H1 (cell line): ENCODE data around the gene CISTR. TPM values are rescaled to one million over a fixed set of nuclear protein-coding genes. Genes with fewer than 3 reads are reported as not detected.

Source experiments
- CTCF ChIA-PET: fragments of 300-600 bp; sonication (Branson Sonifier 250); formaldehyde crosslinking; loops from one replicate; lab custom pipeline; 2021; ENCODE audit not compliant: partially characterized antibody; lab: Charles Lee
- POLR2A ChIA-PET: fragments of 300-600 bp; sonication (Branson Sonifier 250); formaldehyde crosslinking; loops from one replicate; lab custom pipeline; 2021; ENCODE audit warnings: inconsistent platforms; ENCODE audit not compliant: partially characterized antibody; lab: Charles Lee
- DNase-seq, 2 experiments: peaks; one replicate each; pipeline versions ENCODE4 v3.0.0 to v3.0.0-alpha.2; 2010 to 2022; ENCODE audit warnings: low spot score in 2 of 2, low read depth in 1 of 2, mixed read lengths in 1 of 2
- FAIRE-seq: peaks from 2 replicates; lab custom pipeline; 2011; peaks lifted over from hg19 to GRCh38; lab: Jason Lieb, UNC
- H2AFZ ChIP-seq: 2 replicates; pipeline ENCODE4 v1.8.1; 2012; ENCODE audit warnings: low read length, inconsistent platforms
- H2AK5ac ChIP-seq: 2 replicates; pipeline ENCODE4 v1.6.1; 2013; ENCODE audit warnings: low read depth, low read length
- H2BK120ac ChIP-seq: replicated peaks from 2 replicates; pipeline ENCODE3; 2013; ENCODE audit warnings: low read depth, low read length, inconsistent platforms
- H2BK12ac ChIP-seq: 2 replicates; pipeline ENCODE4 v1.6.1; 2013; ENCODE audit warnings: low read depth, low read length
- H2BK15ac ChIP-seq: 2 replicates; pipeline ENCODE4 v1.6.1; 2013; ENCODE audit warnings: low read length
- H2BK20ac ChIP-seq: 2 replicates; pipeline ENCODE4 v1.6.1; 2013; ENCODE audit warnings: low read length
- H2BK5ac ChIP-seq: 2 replicates; pipeline ENCODE4 v1.6.1; 2013; ENCODE audit warnings: low read depth, low read length
- H3K14ac ChIP-seq: 2 replicates; pipeline ENCODE4 v1.6.1; 2013; ENCODE audit warnings: inconsistent platforms; ENCODE audit not compliant: insufficient read length
- H3K18ac ChIP-seq: 2 replicates; pipeline ENCODE4 v1.6.1; 2013; ENCODE audit warnings: low read length; ENCODE audit errors: extremely low read depth
- H3K23ac ChIP-seq: 2 replicates; pipeline ENCODE4 v1.6.1; 2013; ENCODE audit warnings: inconsistent platforms; ENCODE audit not compliant: insufficient read length
- H3K23me2 ChIP-seq: 2 replicates; pipeline ENCODE4 v1.6.1; 2013; ENCODE audit warnings: low read depth, low read length
- H3K27ac ChIP-seq: 2 replicates; pipeline ENCODE4 v1.6.1; 2011; ENCODE audit warnings: low read depth, low read length, inconsistent platforms
- H3K27me3 ChIP-seq, 4 experiments: replicated peaks in 1 of 4; 1 replicate in 1 of 4; 2 replicates in 3 of 4; pipeline versions ENCODE4 v1.6.1 to v1.8.1; 2011 to 2013; ENCODE audit warnings: low read length in 3 of 4, mild to moderate bottlenecking in 3 of 4, inconsistent platforms in 2 of 4, mixed read lengths in 2 of 4, moderate library complexity in 1 of 4; ENCODE audit not compliant: control insufficient read depth in 3 of 4, insufficient read depth in 3 of 4; ENCODE audit errors: extremely low read depth in 1 of 4
- H3K36me3 ChIP-seq, 4 experiments: 2 replicates each; pipeline versions ENCODE4 v1.6.1 to v1.8.1; 2011 to 2013; ENCODE audit warnings: mild to moderate bottlenecking in 4 of 4, low read length in 3 of 4, moderate library complexity in 2 of 4, control low read depth in 1 of 4, inconsistent platforms in 1 of 4; ENCODE audit not compliant: insufficient read depth in 4 of 4, control insufficient read depth in 2 of 4
- H3K4ac ChIP-seq: replicated peaks from 2 replicates; pipeline ENCODE3; 2013; ENCODE audit warnings: low read length, low read depth, mixed read lengths, inconsistent platforms; ENCODE audit not compliant: insufficient read length
- H3K4me1 ChIP-seq, 4 experiments: replicated peaks in 1 of 4; 1 replicate in 1 of 4; 2 replicates in 3 of 4; pipeline versions ENCODE4 v1.6.1 to v1.8.1; 2011 to 2013; ENCODE audit warnings: low read length in 3 of 4, inconsistent platforms in 2 of 4, mixed read lengths in 1 of 4; ENCODE audit not compliant: insufficient read depth in 4 of 4, control insufficient read depth in 3 of 4
- H3K4me2 ChIP-seq, 2 experiments: 2 replicates each; pipeline versions ENCODE4 v1.6.1 to v1.8.1; 2011 to 2013; ENCODE audit warnings: low read depth in 2 of 2, low read length in 2 of 2, control low read depth in 1 of 2, inconsistent platforms in 1 of 2, mild to moderate bottlenecking in 1 of 2; ENCODE audit not compliant: insufficient read depth in 1 of 2
- H3K4me3 ChIP-seq, 4 experiments: fragments of 200-600, 300-600 bp in 1 of 4; sonication (generic), shearing (Covaris generic), sonication (Bioruptor Twin) in 1 of 4; 2 replicates each; pipeline versions ENCODE4 v1.5.1 to v1.8.1; 2011 to 2016; ENCODE audit warnings: low read length in 4 of 4, low read depth in 3 of 4, control low read depth in 2 of 4, inconsistent platforms in 2 of 4, mild to moderate bottlenecking in 2 of 4, mixed read lengths in 1 of 4, moderate library complexity in 1 of 4; ENCODE audit not compliant: insufficient read depth in 2 of 4; ENCODE audit errors: extremely low read depth in 1 of 4
- H3K56ac ChIP-seq: replicated peaks from 2 replicates; pipeline ENCODE3; 2013; ENCODE audit warnings: low read depth, mild to moderate bottlenecking, mixed read lengths, low read length, inconsistent platforms; ENCODE audit not compliant: insufficient read length
- H3K79me1 ChIP-seq: 2 replicates; pipeline ENCODE4 v1.6.1; 2013; ENCODE audit warnings: low read depth, low read length, control low read depth
- H3K79me2 ChIP-seq, 2 experiments: 2 replicates each; pipeline versions ENCODE4 v1.6.1 to v1.8.1; 2012 to 2013; ENCODE audit warnings: low read length in 2 of 2, mild to moderate bottlenecking in 2 of 2, inconsistent platforms in 1 of 2; ENCODE audit not compliant: insufficient read depth in 2 of 2, control insufficient read depth in 1 of 2
- H3K9ac ChIP-seq, 4 experiments: replicated peaks in 1 of 4; 1 replicate in 1 of 4; 2 replicates in 3 of 4; pipeline versions ENCODE4 v1.6.1 to v1.8.1; 2011 to 2013; ENCODE audit warnings: low read depth in 3 of 4, low read length in 3 of 4, control low read depth in 2 of 4, mild to moderate bottlenecking in 2 of 4, moderate library complexity in 2 of 4, inconsistent platforms in 1 of 4; ENCODE audit errors: extremely low read depth in 1 of 4
- H3K9me3 ChIP-seq, 2 experiments: 2 replicates each; pipeline versions ENCODE4 v1.6.1 to v1.8.1; 2012 to 2013; ENCODE audit warnings: mild to moderate bottlenecking in 2 of 2, moderate library complexity in 2 of 2, control low read depth in 1 of 2, inconsistent platforms in 1 of 2, low read depth in 1 of 2, low read length in 1 of 2, mixed read lengths in 1 of 2; ENCODE audit not compliant: insufficient read depth in 2 of 2
- H4K20me1 ChIP-seq, 2 experiments: replicated peaks in 1 of 2; 2 replicates each; pipeline versions ENCODE3 to v1.8.1; 2011 to 2013; ENCODE audit warnings: inconsistent platforms in 2 of 2, low read length in 2 of 2, mild to moderate bottlenecking in 1 of 2; ENCODE audit not compliant: insufficient read depth in 2 of 2, control insufficient read depth in 1 of 2
- H4K5ac ChIP-seq: 2 replicates; pipeline ENCODE4 v1.6.1; 2013; ENCODE audit warnings: low read length, low read depth, mixed read lengths, inconsistent platforms; ENCODE audit not compliant: insufficient read length
- H4K8ac ChIP-seq: 2 replicates; pipeline ENCODE4 v1.8.0; 2013; ENCODE audit warnings: mild to moderate bottlenecking, moderate library complexity, low read length, inconsistent platforms; ENCODE audit not compliant: insufficient read depth; ENCODE audit errors: extremely low read depth
- H4K91ac ChIP-seq: replicated peaks from 2 replicates; pipeline ENCODE3; 2013; ENCODE audit warnings: low read length, mixed read lengths, inconsistent platforms; ENCODE audit not compliant: insufficient read length
- BCL11A ChIP-seq, 2 experiments: IDR thresholded peaks; one replicate each; pipeline ENCODE4 v1.6.1; 2011; ENCODE audit warnings: low read depth in 2 of 2, low read length in 2 of 2, mild to moderate bottlenecking in 2 of 2
- CHD2 ChIP-seq: IDR thresholded peaks from 2 replicates; pipeline ENCODE4 v1.6.1; 2012; ENCODE audit warnings: low read length, improper control_type of control experiment
- FOSL1 ChIP-seq: IDR thresholded peaks from 2 replicates; pipeline ENCODE4 v1.6.1; 2011; ENCODE audit warnings: mild to moderate bottlenecking, low read depth, low read length, moderate library complexity; ENCODE audit not compliant: insufficient read depth
- WGBS, 2 experiments: shearing (Covaris generic) in 1 of 2; methylation state at CpG; one replicate each; pipeline versions ENCODE4 v1.1.6 to v1.1.7; 2013 to 2015; ENCODE audit warnings: low lambda C conversion rate in 2 of 2, mixed read lengths in 2 of 2, inconsistent platforms in 1 of 2, low coverage in 1 of 2, missing lambda C conversion rate in 1 of 2; ENCODE audit not compliant: insufficient replicate concordance in 2 of 2, insufficient coverage in 1 of 2, insufficient read length in 1 of 2; ENCODE audit errors: extremely low coverage in 1 of 2, missing lambda C conversion rate in 1 of 2; 5-methylcytosine and 5-hydroxymethylcytosine counted together
- polyA plus RNA-seq, 7 experiments: library from polyadenylated mRNA; depleted of rRNA in 3 of 7; stranded (reverse) in 5 of 7; unstranded in 2 of 7; fragments of >200 nt in 5 of 7; fragments of 200-250 nt in 2 of 7; gene quantifications; 1 replicate in 5 of 7; 2 replicates in 1 of 7; 4 replicates in 1 of 7; pipeline versions ENCODE4 v1.2.1 to v1.2.3, GENCODE V29; 2011 to 2013; ENCODE audit warnings: missing spikeins in 2 of 7, mixed read lengths in 2 of 7
- total RNA-seq: library from RNA; stranded (reverse); fragmentation: NEBNext Ultra II Directional; extraction: Animal tissue kit (Norgen Biotek cat#: 25700); gene quantifications from 2 replicates; pipeline ENCODE4 v1.2.1, GENCODE V29; 2021

CISTR gene
- total and polyA plus RNA-seq, 2 of the 8 experiments (the other 6 are each of a cell fraction or from before 2014, with no cell fraction given): not detected

- no peak overlapping the region for H3K4ac ChIP-seq
- no peak overlapping the region for H3K27ac ChIP-seq
- H3K14ac ChIP-seq: no peak overlapping the region
- H3K18ac ChIP-seq: no peak overlapping the region
- H3K56ac ChIP-seq: no peak overlapping the region
- no peak overlapping the region for H3K23ac ChIP-seq
- CTCF ChIA-PET: interaction anchor here (1.1 to 5.6 kb wide), 6 partner anchors 15 to 40 kb away, joined by 3 to 82 read pairs (median 8); no protein-coding TSS in a partner anchor
- H3K79me1 ChIP-seq: no peaks in the 10 kb centered on the region
- no peak overlapping the region for H2AFZ ChIP-seq
- H3K4me3 ChIP-seq: no peak overlapping the region
- no peaks in the 10 kb centered on the region; a peak in 1 of 7 replicates for H3K4me1 ChIP-seq
- 91% methylated on average over 5 of the region's 5 CpGs; no CpG with 5 or more reads in 1 of the 2 experiments for WGBS, 2 experiments
- FAIRE-seq (no peak), DNase-seq (no peak)
- no peak overlapping the region for H2BK120ac ChIP-seq
- no peak overlapping the region for H2BK15ac ChIP-seq
- POLR2A ChIA-PET: no interaction called here
- H4K8ac ChIP-seq: no peak overlapping the region
- no peaks in the 10 kb centered on the region for H3K79me2 ChIP-seq
- H3K23me2 ChIP-seq: no peaks in the 10 kb centered on the region
- H4K20me1 ChIP-seq: peaks cover 0 to 3% of the 10 kb centered on the region in 2 experiments
- no peak overlapping the region for H2AK5ac ChIP-seq
- H3K27me3 ChIP-seq: no peaks in the 10 kb centered on the region
- H2BK12ac ChIP-seq: no peak overlapping the region
- H4K5ac ChIP-seq: no peak overlapping the region
- no peak for TF ChIP-seq CHD2
- TF ChIP-seq FOSL1: no peak
- TF ChIP-seq BCL11A (IDR thresholded peaks at IDR 0.05; ENCODE audit: low read depth in 2 of 2, low read length in 2 of 2): no peak
- no peak overlapping the region for H3K4me2 ChIP-seq
- H3K9ac ChIP-seq: no peak overlapping the region
- H2BK5ac ChIP-seq: no peak overlapping the region
- no peaks in the 10 kb centered on the region; a peak in 1 of 8 replicates for H3K36me3 ChIP-seq
- H3K9me3 ChIP-seq: no peaks in the 10 kb centered on the region
- no peak overlapping the region for H4K91ac ChIP-seq
- H2BK20ac ChIP-seq: no peak overlapping the region
Measured at GRCh38 chr12:53717319-53717718, 34.5 kb downstream of the CISTR start.
